ENCODE measurements around the gene NRG2. TPM values are rescaled to one million over a fixed set of nuclear protein-coding genes. Genes with fewer than 3 reads are reported as not detected.
A peak's percentile ranks its signal among the peaks of the same experiment; 100 is the strongest.

The NRG2 gene
- total RNA-seq, 1 experiment from 2014 or later: 0.91 TPM

DNA sequence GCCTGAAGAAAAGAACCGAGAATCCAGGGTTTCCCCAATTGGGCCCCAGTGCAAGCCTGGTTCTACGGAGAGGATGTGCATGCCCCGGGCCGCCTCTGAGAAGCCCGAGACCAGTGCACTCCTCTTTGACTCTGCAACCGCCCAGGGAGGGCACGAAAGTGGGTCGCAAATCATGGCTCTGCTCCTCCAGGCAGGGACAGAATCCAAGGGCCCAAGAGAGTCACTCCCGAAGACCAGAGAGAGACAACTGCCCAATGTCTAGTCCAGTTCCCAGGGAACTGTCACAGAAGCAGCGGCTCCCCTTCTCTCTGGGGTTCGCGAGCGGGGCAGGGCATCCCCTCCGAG is 139.7 kb downstream of the NRG2 start:
- no peaks in the 10 kb centered on the region for H3K9me2 ChIP-seq (ENCODE audit: insufficient read depth)
- H2AFZ ChIP-seq (ENCODE audit: low read depth, low read length, poor library complexity, severe bottlenecking): no peak overlapping the region
- peak overlapping the region in 1 of 2 experiments; percentile 40; a peak in 1 of 4 replicates for H3K4me3 ChIP-seq (replicated peaks in 1 of 2; ENCODE audit: low read depth in 1 of 2, low read length in 2 of 2)
- H3K79me2 ChIP-seq (ENCODE audit: insufficient read depth, low read length): no peaks in the 10 kb centered on the region
- peak overlapping the region; percentile 68 for H3K4me2 ChIP-seq (ENCODE audit: low read length)
- RAD21 ChIA-PET (ENCODE audit: low non-redundant PET in 1 of 2, low total read pairs in 2 of 2, uncharacterized antibody in 2 of 2, unreplicated experiment in 2 of 2): no interaction called here
- ATAC-seq: no peak
- no peaks in the 10 kb centered on the region for H3K36me3 ChIP-seq (ENCODE audit: control insufficient read depth in 1 of 2, insufficient read depth in 2 of 2, low read length in 2 of 2)
- TF ChIP-seq SP1 (IDR thresholded peaks at IDR 0.05; ENCODE audit: low read depth) (no peak), CEBPB (IDR thresholded peaks at IDR 0.05; ENCODE audit: low read depth) (no peak), SIN3A (IDR thresholded peaks at IDR 0.05; ENCODE audit: low read depth) (no peak), POLR2AphosphoS5 (IDR thresholded peaks at IDR 0.05; ENCODE audit: low read depth, low read length) (no peak), EZH2 (IDR thresholded peaks at IDR 0.05) (no peak), ZFX (IDR thresholded peaks at IDR 0.05) (no peak), ZNF274 (IDR thresholded peaks at IDR 0.05; ENCODE audit: low read depth, low read length) (no peak), SRF (IDR thresholded peaks at IDR 0.05; ENCODE audit: low read depth) (no peak)
- TF ChIP-seq, protein P1, sequence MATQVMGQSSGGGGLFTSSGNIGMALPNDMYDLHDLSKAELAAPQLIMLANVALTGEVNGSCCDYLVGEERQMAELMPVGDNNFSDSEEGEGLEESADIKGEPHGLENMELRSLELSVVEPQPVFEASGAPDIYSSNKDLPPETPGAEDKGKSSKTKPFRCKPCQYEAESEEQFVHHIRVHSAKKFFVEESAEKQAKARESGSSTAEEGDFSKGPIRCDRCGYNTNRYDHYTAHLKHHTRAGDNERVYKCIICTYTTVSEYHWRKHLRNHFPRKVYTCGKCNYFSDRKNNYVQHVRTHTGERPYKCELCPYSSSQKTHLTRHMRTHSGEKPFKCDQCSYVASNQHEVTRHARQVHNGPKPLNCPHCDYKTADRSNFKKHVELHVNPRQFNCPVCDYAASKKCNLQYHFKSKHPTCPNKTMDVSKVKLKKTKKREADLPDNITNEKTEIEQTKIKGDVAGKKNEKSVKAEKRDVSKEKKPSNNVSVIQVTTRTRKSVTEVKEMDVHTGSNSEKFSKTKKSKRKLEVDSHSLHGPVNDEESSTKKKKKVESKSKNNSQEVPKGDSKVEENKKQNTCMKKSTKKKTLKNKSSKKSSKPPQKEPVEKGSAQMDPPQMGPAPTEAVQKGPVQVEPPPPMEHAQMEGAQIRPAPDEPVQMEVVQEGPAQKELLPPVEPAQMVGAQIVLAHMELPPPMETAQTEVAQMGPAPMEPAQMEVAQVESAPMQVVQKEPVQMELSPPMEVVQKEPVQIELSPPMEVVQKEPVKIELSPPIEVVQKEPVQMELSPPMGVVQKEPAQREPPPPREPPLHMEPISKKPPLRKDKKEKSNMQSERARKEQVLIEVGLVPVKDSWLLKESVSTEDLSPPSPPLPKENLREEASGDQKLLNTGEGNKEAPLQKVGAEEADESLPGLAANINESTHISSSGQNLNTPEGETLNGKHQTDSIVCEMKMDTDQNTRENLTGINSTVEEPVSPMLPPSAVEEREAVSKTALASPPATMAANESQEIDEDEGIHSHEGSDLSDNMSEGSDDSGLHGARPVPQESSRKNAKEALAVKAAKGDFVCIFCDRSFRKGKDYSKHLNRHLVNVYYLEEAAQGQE (IDR thresholded peaks at IDR 0.05; ENCODE audit: low read depth): no peak
- TF ChIP-seq, protein P2, sequence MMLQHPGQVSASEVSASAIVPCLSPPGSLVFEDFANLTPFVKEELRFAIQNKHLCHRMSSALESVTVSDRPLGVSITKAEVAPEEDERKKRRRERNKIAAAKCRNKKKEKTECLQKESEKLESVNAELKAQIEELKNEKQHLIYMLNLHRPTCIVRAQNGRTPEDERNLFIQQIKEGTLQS (IDR thresholded peaks at IDR 0.05): no peak
- CTCF ChIA-PET: no interaction called here
- POLR2A ChIA-PET: no interaction called here
- no TSS peak for BruUV-seq (replicated peaks)
- intact Hi-C loops (cut with micrococcal nuclease): no loop called here
- H3K9ac ChIP-seq (ENCODE audit: low read length): no peak overlapping the region
- H3K9me3 ChIP-seq (ENCODE audit: control insufficient read depth in 1 of 2, insufficient read depth in 1 of 2, low read depth in 1 of 2, low read length in 2 of 2): no peaks in the 10 kb centered on the region
- peaks cover 34% of the 10 kb centered on the region for H3K27me3 ChIP-seq (ENCODE audit: insufficient read depth, low read length)
- no peak overlapping the region for H3K27ac ChIP-seq (ENCODE audit: low read depth, low read length)
- DNase-seq (ENCODE audit: low read depth, low spot score): no peak
- peaks cover 0 to 14% of the 10 kb centered on the region in 2 experiments; a peak in 1 of 4 replicates for H3K4me1 ChIP-seq (ENCODE audit: control insufficient read depth in 1 of 2, insufficient read depth in 2 of 2, low read length in 2 of 2)
- no peaks in the 10 kb centered on the region for H4K20me1 ChIP-seq (ENCODE audit: insufficient read depth)
